Lower lobe of right lung (tissue), 2 donors: ENCODE measurements around the gene RAI14. TPM values are rescaled to one million over a fixed set of nuclear protein-coding genes. Genes with fewer than 3 reads are reported as not detected.

Experiments
- ATAC-seq, 2 donors: fragments of 200-7000 bp; cut with Tn5 transposase; one replicate each; pipeline ENCODE4 v1.9.1; 2020 to 2022; ENCODE audit warnings: mild to moderate bottlenecking in 2 of 2, moderate library complexity in 2 of 2
- DNase-seq: peaks from one replicate; pipeline ENCODE4 v3.0.0-alpha.2; 2020
- H3K27ac ChIP-seq: fragments of 200-600 bp; one replicate; pipeline ENCODE4 v1.8.0; 2022
- H3K27me3 ChIP-seq: fragments of 200-600 bp; one replicate; pipeline ENCODE4 v1.8.0; 2022; ENCODE audit warnings: low read depth
- H3K36me3 ChIP-seq: fragments of 200-600 bp; one replicate; pipeline ENCODE4 v1.8.0; 2022; ENCODE audit warnings: mild to moderate bottlenecking
- H3K4me1 ChIP-seq: fragments of 200-600 bp; one replicate; pipeline ENCODE4 v1.8.0; 2022
- H3K4me3 ChIP-seq: fragments of 200-600 bp; one replicate; pipeline ENCODE4 v1.8.0; 2022; ENCODE audit warnings: mild to moderate bottlenecking
- H3K9me3 ChIP-seq: fragments of 200-600 bp; one replicate; pipeline ENCODE4 v1.8.0; 2022
- intact Hi-C: fragments of 100-400 bp; cut with DNase I; formaldehyde crosslinking; loops from one replicate; pipeline ENCODE4 v1.11.0; 2022
- long read RNA-seq: library from polyadenylated mRNA; unstranded; transcript quantifications from one replicate; pipeline ENCODE4 v2.0.0, GENCODE V29; 2021
- total RNA-seq: library from RNA; stranded (reverse); fragmentation: NEBNext Ultra II Directional; extraction: Animal tissue kit (Norgen Biotek cat#: 25700); gene quantifications from one replicate; pipeline ENCODE4 v1.2.1, GENCODE V29; 2021
- TF ChIP-seq, protein P1 (sequence below): fragments of 200-600 bp; IDR thresholded peaks from one replicate; pipeline ENCODE4 v1.8.0; 2022; ENCODE audit warnings: antibody characterized with exemption, mild to moderate bottlenecking
- donor health status: DM: no; HTN: yes; CAD: no; lungs with severe emphysema.

The RAI14 gene
- total RNA-seq = 66.8 TPM
- long read RNA-seq, full-length matches to known transcripts = 30 of 67 reads
- long read RNA-seq, partial matches to known transcripts = 21 of 67 reads
- long read RNA-seq, other reads (novel, unspliced or antisense) = 16 of 67 reads

DNA sequence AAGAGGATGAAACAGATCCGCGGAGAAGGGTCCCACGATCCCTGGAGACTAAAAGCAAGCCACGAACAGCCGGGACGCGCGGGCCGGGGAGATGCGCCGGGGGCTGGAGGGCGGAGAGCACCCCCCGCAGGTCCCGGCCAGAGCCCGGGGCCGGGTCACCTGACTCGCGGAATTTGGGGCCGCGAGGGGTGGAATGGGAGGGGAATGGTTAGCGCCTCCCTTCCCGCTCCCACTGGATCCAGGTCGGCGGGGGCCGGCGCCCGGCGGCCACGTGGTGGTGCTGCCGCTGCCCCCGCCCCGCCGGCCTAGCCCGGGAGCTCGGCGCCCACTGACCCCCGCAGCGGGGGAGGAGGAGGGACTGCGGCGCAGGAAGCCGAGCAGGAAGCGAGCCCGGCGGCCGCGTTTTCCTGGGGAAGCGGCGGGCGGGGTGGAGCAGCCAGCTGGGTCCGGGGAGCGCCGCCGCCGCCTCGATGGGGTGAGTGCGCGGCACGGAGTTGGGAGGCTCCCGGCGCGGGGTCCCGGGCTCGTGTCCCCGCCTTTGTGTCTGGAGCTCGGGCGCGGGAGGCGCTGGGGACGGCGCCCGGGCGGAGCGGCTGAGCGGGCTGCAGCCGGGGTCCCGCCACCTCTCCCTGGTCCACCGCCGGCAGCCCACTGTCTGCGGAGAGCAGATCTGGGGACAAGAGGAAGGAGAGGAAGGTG, at the start of gene RAI14:
Gene RAI14 (plus strand): TSS at position 328 of the 699 bp plus-strand sequence. CDS start 30,592 bp downstream, outside the sequence.
- TF ChIP-seq, protein P1, sequence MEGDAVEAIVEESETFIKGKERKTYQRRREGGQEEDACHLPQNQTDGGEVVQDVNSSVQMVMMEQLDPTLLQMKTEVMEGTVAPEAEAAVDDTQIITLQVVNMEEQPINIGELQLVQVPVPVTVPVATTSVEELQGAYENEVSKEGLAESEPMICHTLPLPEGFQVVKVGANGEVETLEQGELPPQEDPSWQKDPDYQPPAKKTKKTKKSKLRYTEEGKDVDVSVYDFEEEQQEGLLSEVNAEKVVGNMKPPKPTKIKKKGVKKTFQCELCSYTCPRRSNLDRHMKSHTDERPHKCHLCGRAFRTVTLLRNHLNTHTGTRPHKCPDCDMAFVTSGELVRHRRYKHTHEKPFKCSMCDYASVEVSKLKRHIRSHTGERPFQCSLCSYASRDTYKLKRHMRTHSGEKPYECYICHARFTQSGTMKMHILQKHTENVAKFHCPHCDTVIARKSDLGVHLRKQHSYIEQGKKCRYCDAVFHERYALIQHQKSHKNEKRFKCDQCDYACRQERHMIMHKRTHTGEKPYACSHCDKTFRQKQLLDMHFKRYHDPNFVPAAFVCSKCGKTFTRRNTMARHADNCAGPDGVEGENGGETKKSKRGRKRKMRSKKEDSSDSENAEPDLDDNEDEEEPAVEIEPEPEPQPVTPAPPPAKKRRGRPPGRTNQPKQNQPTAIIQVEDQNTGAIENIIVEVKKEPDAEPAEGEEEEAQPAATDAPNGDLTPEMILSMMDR = peak; percentile 14
- intact Hi-C loops = no loop called here
- peak within 1 kb of the TSS; percentile 95 for H3K27ac ChIP-seq

DNA sequence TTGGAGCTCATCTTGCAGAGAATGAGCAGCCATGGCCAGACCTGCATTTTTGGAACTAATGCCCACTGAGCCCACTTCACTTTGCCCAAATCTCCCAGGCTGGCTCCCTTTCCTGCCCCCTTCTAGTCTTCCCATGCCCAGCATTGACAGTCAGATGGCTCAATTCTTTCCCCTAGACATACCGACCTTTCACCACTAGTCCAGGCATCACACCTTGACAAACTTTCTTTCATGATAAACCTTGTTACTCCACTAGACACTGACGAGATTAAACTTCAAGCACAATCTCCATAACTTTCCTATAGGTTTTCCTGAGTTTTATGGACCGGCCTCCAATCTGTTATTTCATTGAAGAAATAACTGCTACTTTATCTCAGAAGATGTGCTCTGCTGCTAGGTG, 47.8 kb upstream of the RAI14 start:
- Histone ChIP-seq H3K36me3 (no peaks in the 10 kb centered on the region), H3K4me1 (peaks cover 18% of the 10 kb centered on the region), H3K27ac (no peak overlapping the region), H3K4me3 (no peak overlapping the region), H3K9me3 (no peaks in the 10 kb centered on the region), H3K27me3 (no peaks in the 10 kb centered on the region)
- TF ChIP-seq, protein P1 = no peak
- DNase-seq = no peak
- intact Hi-C loops = no loop called here
- no peak for ATAC-seq

More for the DNA sequence above, at the start of gene RAI14:
- Histone ChIP-seq H3K4me3 (peak within 1 kb of the TSS; percentile 90), H3K9me3 (no peaks in the 10 kb centered on the region), H3K27me3 (peaks cover 7% of the 10 kb centered on the region), H3K36me3 (no peaks in the 10 kb centered on the region), H3K4me1 (peaks cover 26% of the 10 kb centered on the region)
- ATAC-seq = peak; percentile 95
- DNase-seq = peak; percentile 89

DNA sequence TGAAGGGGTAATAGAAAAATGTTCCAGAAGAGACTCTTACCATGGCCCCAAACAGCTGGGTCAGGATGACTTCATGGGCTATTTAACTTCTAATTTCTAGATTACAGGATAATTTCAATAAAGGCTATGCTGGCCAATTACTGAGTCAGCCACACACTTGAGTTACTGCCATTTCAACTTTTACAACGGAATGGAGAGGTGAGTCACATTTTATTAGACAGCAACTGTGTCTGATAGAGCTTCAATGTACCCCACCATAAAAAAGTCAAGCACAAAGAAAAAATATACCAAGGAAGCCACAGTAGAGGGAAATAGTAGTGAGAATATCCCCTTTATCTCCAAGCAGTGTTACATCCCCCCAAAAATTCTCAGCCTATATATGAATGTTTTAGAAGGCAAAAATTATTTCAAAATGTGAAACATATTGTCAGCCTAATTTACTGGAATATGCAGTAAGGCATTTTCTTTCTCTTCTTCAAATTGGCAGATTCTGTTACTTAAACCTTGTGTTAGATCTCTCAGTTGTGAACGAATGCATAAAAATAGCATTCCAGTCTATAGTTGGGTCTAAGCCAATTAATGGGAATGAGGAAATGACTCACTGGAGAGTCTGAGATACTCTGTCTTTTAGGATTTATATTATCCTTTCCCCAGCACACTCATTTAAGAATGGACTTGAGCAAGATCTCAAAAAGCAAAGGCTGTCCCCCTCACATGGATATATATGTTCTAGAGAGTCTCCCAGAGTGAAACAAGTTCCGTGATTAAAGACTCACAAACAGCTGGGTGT, 47.1 kb upstream of the RAI14 start:
- DNase-seq = no peak
- Histone ChIP-seq H3K4me1 (peaks cover 18% of the 10 kb centered on the region), H3K4me3 (no peak overlapping the region), H3K27me3 (no peaks in the 10 kb centered on the region), H3K27ac (peak overlapping the region; percentile 49), H3K36me3 (no peaks in the 10 kb centered on the region), H3K9me3 (no peaks in the 10 kb centered on the region)
- TF ChIP-seq, protein P1 = no peak
- ATAC-seq = peak; percentile 60 to 80
- intact Hi-C loops = no loop called here

DNA sequence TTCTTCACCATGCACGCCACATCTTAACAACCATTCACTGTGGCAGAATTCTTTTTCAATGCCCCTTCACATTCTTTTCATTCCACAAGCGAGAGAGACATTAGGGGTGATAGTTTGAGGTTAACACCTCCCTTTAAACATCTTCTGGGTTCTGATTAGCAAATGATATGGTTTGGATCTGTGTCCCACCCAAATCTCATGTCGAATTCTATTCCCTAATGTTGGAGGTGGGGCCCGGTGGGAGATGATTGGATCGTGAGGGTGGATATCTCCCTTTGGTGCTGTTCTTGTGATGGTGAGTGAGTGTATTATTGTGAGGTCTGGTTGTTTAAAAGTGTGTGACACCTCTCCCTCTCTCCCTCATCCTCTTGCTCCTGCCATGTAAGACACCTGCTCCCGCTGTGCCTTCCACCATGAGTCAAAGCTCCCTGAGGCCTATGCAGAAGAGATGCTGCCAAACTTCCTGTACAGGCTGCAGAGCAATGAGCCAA, 46.1 kb upstream of the RAI14 start:
- Histone ChIP-seq H3K27ac (peak overlapping the region; percentile 49), H3K4me1 (peaks cover 18% of the 10 kb centered on the region), H3K4me3 (no peak overlapping the region), H3K9me3 (no peaks in the 10 kb centered on the region), H3K27me3 (no peaks in the 10 kb centered on the region), H3K36me3 (no peaks in the 10 kb centered on the region)
- no peak for DNase-seq
- intact Hi-C loops = no loop called here
- peak in 1 of 2 donors; percentile 17 for ATAC-seq
- TF ChIP-seq, protein P1 = no peak

DNA sequence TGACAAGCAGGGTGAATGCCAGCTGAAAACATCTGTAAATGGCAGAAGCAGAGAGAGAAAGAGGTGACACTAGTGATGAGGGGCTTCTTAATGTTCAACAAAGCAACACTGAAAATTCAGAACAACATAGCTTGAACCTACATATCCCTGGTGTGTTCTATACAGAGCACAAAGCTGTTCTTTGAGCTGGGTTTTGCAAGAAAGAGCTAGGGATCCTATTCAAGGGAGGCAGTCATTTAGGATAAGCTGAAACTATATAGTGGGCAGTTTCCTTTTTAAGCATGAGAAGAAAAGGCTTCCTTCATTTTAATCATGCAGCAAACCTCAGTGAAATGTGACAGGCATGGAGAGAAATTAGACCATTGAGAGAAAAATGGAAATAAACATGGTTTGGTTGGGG, 45.6 kb upstream of the RAI14 start:
- H3K9me3 ChIP-seq = no peaks in the 10 kb centered on the region
- no peak overlapping the region for H3K4me3 ChIP-seq
- TF ChIP-seq, protein P1 = no peak
- H3K4me1 ChIP-seq = peaks cover 18% of the 10 kb centered on the region
- H3K27ac ChIP-seq = no peak overlapping the region
- intact Hi-C loops = no loop called here
- no peaks in the 10 kb centered on the region for H3K36me3 ChIP-seq
- ATAC-seq = no peak
- no peak for DNase-seq
- H3K27me3 ChIP-seq = no peaks in the 10 kb centered on the region
